Bronchial smooth muscle cell (primary cell): ENCODE measurements around the gene TAS2R30. TPM values are rescaled to one million over a fixed set of nuclear protein-coding genes. Genes with fewer than 3 reads are reported as not detected.

Source experiments
- total RNA-seq: library from RNA; depleted of rRNA; stranded (reverse); fragments of >200 nt; gene quantifications from 2 replicates; pipeline ENCODE4 v1.2.1, GENCODE V29; 2014

Gene TAS2R30, protein sequence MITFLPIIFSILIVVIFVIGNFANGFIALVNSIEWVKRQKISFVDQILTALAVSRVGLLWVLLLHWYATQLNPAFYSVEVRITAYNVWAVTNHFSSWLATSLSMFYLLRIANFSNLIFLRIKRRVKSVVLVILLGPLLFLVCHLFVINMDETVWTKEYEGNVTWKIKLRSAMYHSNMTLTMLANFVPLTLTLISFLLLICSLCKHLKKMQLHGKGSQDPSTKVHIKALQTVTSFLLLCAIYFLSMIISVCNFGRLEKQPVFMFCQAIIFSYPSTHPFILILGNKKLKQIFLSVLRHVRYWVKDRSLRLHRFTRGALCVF
- 2.2 and 3.5 TPM in 2 replicates for total RNA-seq

DNA sequence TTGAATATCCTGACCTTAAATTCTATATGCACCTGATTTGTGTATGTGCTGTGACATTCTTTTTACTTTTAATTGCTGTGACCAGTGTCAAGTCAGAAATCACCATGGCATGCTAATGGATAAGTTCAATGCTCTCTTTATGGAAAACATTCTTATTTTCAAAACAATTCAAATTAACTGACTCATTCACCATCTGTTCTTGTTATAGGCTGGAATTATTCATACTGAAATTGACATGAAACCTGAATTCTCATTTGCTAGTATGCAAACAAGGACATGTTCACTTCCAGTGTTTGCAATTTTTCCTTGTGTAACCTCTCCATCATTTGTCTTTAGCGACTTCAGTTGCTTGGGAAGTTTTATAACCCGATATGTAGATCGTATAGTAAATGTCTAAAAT lies at the start of gene TAS2R30:
TAS2R30 (minus strand) TSS at position 340 of the 400 bp plus-strand sequence. CDS start 400 bp downstream, outside the sequence.

DNA sequence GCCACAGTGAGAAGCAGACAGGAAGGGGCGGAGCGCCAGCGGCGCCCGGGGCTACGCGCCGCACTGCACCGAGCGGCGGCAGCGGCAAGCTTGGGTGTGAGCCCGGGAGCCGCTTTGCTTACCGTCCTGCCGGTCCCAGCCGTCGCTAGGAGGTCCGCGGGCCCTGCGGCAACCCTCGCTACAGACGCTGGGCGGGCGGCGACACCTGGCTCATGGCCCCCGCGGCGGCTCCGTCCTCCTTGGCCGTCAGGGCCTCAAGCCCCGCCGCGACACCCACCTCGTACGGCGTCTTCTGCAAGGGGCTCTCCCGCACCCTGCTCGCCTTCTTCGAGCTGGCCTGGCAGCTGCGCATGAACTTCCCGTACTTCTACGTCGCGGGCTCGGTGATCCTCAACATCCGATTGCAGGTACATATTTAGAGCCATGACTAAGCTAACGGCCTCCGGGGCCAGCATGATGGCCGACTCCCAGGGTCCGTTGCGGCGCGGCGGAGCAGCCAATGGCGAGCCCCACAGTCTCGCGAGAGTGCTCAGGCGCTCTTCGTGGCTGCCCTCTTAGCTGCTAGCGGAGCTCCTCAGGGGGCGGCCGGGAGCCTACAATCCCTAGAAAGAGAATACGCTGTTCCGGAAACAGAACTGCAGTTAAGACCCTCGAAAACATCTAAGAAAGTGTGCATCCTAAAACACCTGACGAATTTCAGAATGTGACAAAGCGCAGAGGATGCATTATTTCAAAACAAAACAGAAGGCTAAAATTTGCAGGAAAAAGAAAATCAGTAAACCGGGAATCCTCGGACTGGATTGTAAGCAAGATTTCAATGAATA lies 36.9 kb upstream of the TAS2R30 start, which contains the start of gene SMIM10L1:
SMIM10L1 (plus strand) TSS at position 50 of the 824 bp plus-strand sequence; CDS start at position 213, 163 bp downstream.

DNA sequence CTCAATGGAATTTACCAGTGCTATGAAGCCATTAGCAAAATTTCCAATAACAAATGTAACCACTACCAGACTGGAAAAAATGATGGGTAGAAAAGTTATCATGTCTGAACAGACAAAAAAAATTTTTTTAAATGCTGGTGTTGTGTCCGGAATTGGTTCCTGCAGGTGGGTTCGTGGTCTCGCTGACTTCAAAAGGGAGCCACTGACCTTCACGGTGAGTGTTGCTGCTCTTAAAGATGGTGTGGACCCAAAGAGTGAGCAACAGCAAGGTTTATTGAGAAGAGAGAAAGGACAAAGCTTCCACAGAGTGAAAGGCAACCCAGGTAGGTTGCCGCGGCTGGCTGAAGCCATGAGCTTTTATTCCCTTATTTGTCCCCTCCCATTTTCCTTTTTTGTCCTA lies 42.3 kb downstream of the TAS2R30 start, which contains the start of gene TAS2R43:
TAS2R43 (minus strand) TSS at position 186 of the 400 bp plus-strand sequence; CDS start at position 102, 84 bp downstream.

Other genes starting within 250 kb of the TAS2R30 start
- gene TAS2R13, start 225.1 kb downstream of the TAS2R30 start, total RNA-seq = 0.69 and 0.95 TPM in 2 replicates
- 0.63 TPM in 1 of 2 replicates, not detected in the other for gene PRH2, start 205.4 kb downstream of the TAS2R30 start, total RNA-seq
- 1.7 and 2.0 TPM in 2 replicates for gene TAS2R14, start 195.4 kb downstream of the TAS2R30 start, total RNA-seq
- 1.5 and 1.7 TPM in 2 replicates for gene TAS2R50, start 147.7 kb downstream of the TAS2R30 start, total RNA-seq
- 1.6 and 2.5 TPM in 2 replicates for gene TAS2R20, start 136.3 kb downstream of the TAS2R30 start, total RNA-seq
- 3.9 and 4.6 TPM in 2 replicates for gene TAS2R19, start 112.0 kb downstream of the TAS2R30 start, total RNA-seq
- 1.6 and 3.0 TPM in 2 replicates for gene TAS2R31, start 103.2 kb downstream of the TAS2R30 start, total RNA-seq
- 1.2 and 1.7 TPM in 2 replicates for gene TAS2R46, start 72.3 kb downstream of the TAS2R30 start, total RNA-seq
- 0.63 and 1.0 TPM in 2 replicates for gene TAS2R43, start 42.3 kb downstream of the TAS2R30 start, total RNA-seq
- gene SMIM10L1, start 36.5 kb upstream of the TAS2R30 start, total RNA-seq = 2.7 and 3.9 TPM in 2 replicates
- gene TAS2R42, start 52.3 kb upstream of the TAS2R30 start, total RNA-seq = not detected in 2 replicates
- not detected in 2 replicates for gene PRB3, start 135.1 kb upstream of the TAS2R30 start, total RNA-seq
- not detected in 2 replicates for gene PRB4, start 175.8 kb upstream of the TAS2R30 start, total RNA-seq